Muscle of leg (tissue), 16 donors: ENCODE measurements around the gene PLD3. TPM values are rescaled to one million over a fixed set of nuclear protein-coding genes. Genes with fewer than 3 reads are reported as not detected.

Experiments used
- DNase-seq: peaks from one replicate; pipeline ENCODE4 v3.0.0; 2013
- H3K27ac ChIP-seq: one replicate; pipeline ENCODE4 v1.5.1; 2013; ENCODE audit warnings: mild to moderate bottlenecking, low read length, control low read depth
- H3K27me3 ChIP-seq: one replicate; pipeline ENCODE4 v1.6.1; 2013; ENCODE audit warnings: low read length; ENCODE audit not compliant: control insufficient read depth, insufficient read depth
- H3K36me3 ChIP-seq: one replicate; pipeline ENCODE4 v1.6.1; 2013; ENCODE audit warnings: low read length; ENCODE audit not compliant: control insufficient read depth, insufficient read depth
- H3K4me1 ChIP-seq: one replicate; pipeline ENCODE4 v1.6.1; 2013; ENCODE audit warnings: low read length; ENCODE audit not compliant: control insufficient read depth, insufficient read depth
- H3K4me3 ChIP-seq: one replicate; pipeline ENCODE4 v1.5.1; 2013; ENCODE audit warnings: low read length, control low read depth
- H3K9me3 ChIP-seq: replicated peaks from 2 replicates; pipeline ENCODE4 v1.6.1; 2013; ENCODE audit warnings: low read depth, low read length; ENCODE audit not compliant: control insufficient read depth
- WGBS: methylation state at CpG from one replicate; pipeline ENCODE4 v1.1.5; 2013; ENCODE audit warnings: missing lambda C conversion rate; ENCODE audit not compliant: insufficient coverage; 5-methylcytosine and 5-hydroxymethylcytosine counted together
- long read RNA-seq, 11 donors: transcript quantifications; one replicate each; lab custom pipeline, GENCODE V29; 2026
- polyA plus RNA-seq, 8 donors: library from polyadenylated mRNA; unstranded; fragments of 120-200 nt; gene quantifications; one replicate each; pipeline versions ENCODE4 v1.2.1 to v1.2.3, GENCODE V29; 2013; ENCODE audit warnings: inconsistent platforms in 1 of 8, low replicate concordance in 1 of 8; ENCODE audit not compliant: insufficient read length in 8 of 8, insufficient read depth in 1 of 8
- total RNA-seq: library from RNA; stranded (reverse); fragments of 120-200 nt; gene quantifications from one replicate; pipeline ENCODE4 v1.2.4, GENCODE V29; 2013

The PLD3 gene
- total RNA-seq, result 255 TPM
- 100 to 1,000 TPM; 193 to 271 (median 265) TPM for polyA plus RNA-seq
- long read RNA-seq, donor 1, transcript PLD3-213 (3 exons, 750 nt), result major isoform, 5 of 34 reads
- long read RNA-seq, donor 1, partial matches to known transcripts, result 25 of 34 reads
- long read RNA-seq, donor 1, other reads (novel, unspliced or antisense), result 0 of 34 reads
- long read RNA-seq, donor 2, partial matches to known transcripts, result 0 of 1 reads
- long read RNA-seq, donor 2, other reads (novel, unspliced or antisense), result 0 of 1 reads
- long read RNA-seq, donor 3, transcript PLD3-207 (13 exons, 2,140 nt), result major isoform, 12 of 96 reads
- long read RNA-seq, donor 3, transcript PLD3-213 (3 exons, 750 nt), result minor isoform, 10 of 96 reads
- long read RNA-seq, donor 3, partial matches to known transcripts, result 48 of 96 reads
- long read RNA-seq, donor 3, other reads (novel, unspliced or antisense), result 19 of 96 reads
- long read RNA-seq, donor 4, transcript PLD3-207 (13 exons, 2,140 nt), result major isoform, 5 of 65 reads
- long read RNA-seq, donor 4, transcript PLD3-213 (3 exons, 750 nt), result major isoform, 5 of 65 reads
- long read RNA-seq, donor 4, partial matches to known transcripts, result 45 of 65 reads
- long read RNA-seq, donor 4, other reads (novel, unspliced or antisense), result 5 of 65 reads
- long read RNA-seq, donor 5, transcript PLD3-213 (3 exons, 750 nt), result minor isoform, 19 of 265 reads
- long read RNA-seq, donor 5, transcript PLD3-207 (13 exons, 2,140 nt), result major isoform, 26 of 265 reads
- long read RNA-seq, donor 5, transcript PLD3-215 (4 exons, 694 nt), result minor isoform, 5 of 265 reads
- long read RNA-seq, donor 5, partial matches to known transcripts, result 178 of 265 reads
- long read RNA-seq, donor 5, other reads (novel, unspliced or antisense), result 28 of 265 reads
- long read RNA-seq, donor 6, transcript PLD3-207 (13 exons, 2,140 nt), result major isoform, 14 of 113 reads
- long read RNA-seq, donor 6, transcript PLD3-213 (3 exons, 750 nt), result minor isoform, 8 of 113 reads
- long read RNA-seq, donor 6, partial matches to known transcripts, result 68 of 113 reads
- long read RNA-seq, donor 6, other reads (novel, unspliced or antisense), result 21 of 113 reads
- long read RNA-seq, donor 7, transcript PLD3-215 (4 exons, 694 nt), result minor isoform, 5 of 128 reads
- long read RNA-seq, donor 7, transcript PLD3-213 (3 exons, 750 nt), result minor isoform, 10 of 128 reads
- long read RNA-seq, donor 7, transcript PLD3-207 (13 exons, 2,140 nt), result major isoform, 14 of 128 reads
- long read RNA-seq, donor 7, partial matches to known transcripts, result 80 of 128 reads
- long read RNA-seq, donor 7, other reads (novel, unspliced or antisense), result 16 of 128 reads
- long read RNA-seq, donor 8, transcript PLD3-207 (13 exons, 2,140 nt), result major isoform, 8 of 31 reads
- long read RNA-seq, donor 8, partial matches to known transcripts, result 19 of 31 reads
- long read RNA-seq, donor 8, other reads (novel, unspliced or antisense), result 0 of 31 reads
- long read RNA-seq, donor 9, transcript PLD3-213 (3 exons, 750 nt), result major isoform, 5 of 69 reads
- long read RNA-seq, donor 9, partial matches to known transcripts, result 49 of 69 reads
- long read RNA-seq, donor 9, other reads (novel, unspliced or antisense), result 6 of 69 reads
- long read RNA-seq, donor 10, transcript PLD3-213 (3 exons, 750 nt), result major isoform, 5 of 70 reads
- long read RNA-seq, donor 10, partial matches to known transcripts, result 47 of 70 reads
- long read RNA-seq, donor 10, other reads (novel, unspliced or antisense), result 11 of 70 reads
- long read RNA-seq, donor 11, transcript PLD3-207 (13 exons, 2,140 nt), result minor isoform, 8 of 114 reads
- long read RNA-seq, donor 11, transcript PLD3-213 (3 exons, 750 nt), result major isoform, 24 of 114 reads
- long read RNA-seq, donor 11, partial matches to known transcripts, result 73 of 114 reads
- long read RNA-seq, donor 11, other reads (novel, unspliced or antisense), result 0 of 114 reads

GRCh38 chr19:40348125-40348913 lies at the start of gene PLD3, which contains the start of gene C19orf47:
Gene PLD3, plus strand, starts transcription at chr19:40348695. Its CDS starts 17,789 bp downstream, at chr19:40366484.
Gene C19orf47, minus strand, starts transcription at chr19:40348397. Its CDS starts 6,540 bp downstream, at chr19:40341857.
- peak within 1 kb of the TSS; percentile 91 for H3K27ac ChIP-seq
- H3K9me3 ChIP-seq, result no peaks in the 10 kb centered on the region
- peak within 1 kb of the TSS; percentile 90 for H3K4me3 ChIP-seq
- peak; percentile 100 for DNase-seq
- peaks cover 18% of the 10 kb centered on the region for H3K4me1 ChIP-seq
- H3K36me3 ChIP-seq, result peaks cover 3% of the 10 kb centered on the region
- under 1% methylated on average over 67 of the region's 77 CpGs for WGBS
- no peaks in the 10 kb centered on the region for H3K27me3 ChIP-seq

- Histone ChIP-seq H3K4me1 (no peaks in the 10 kb centered on the region), H3K9me3 (no peaks in the 10 kb centered on the region), H3K36me3 (no peaks in the 10 kb centered on the region), H3K4me3 (no peak overlapping the region), H3K27me3 (no peaks in the 10 kb centered on the region), H3K27ac (no peak overlapping the region)
- 67% methylated on average over 1 of the region's 4 CpGs for WGBS
- DNase-seq, result no peak
Observed at GRCh38 chr19:40300668-40301067, 47.8 kb upstream of the PLD3 start.

GRCh38 chr19:40302224-40303011 lies 46.1 kb upstream of the PLD3 start:
- Histone ChIP-seq H3K27me3 (no peaks in the 10 kb centered on the region), H3K4me3 (no peak overlapping the region), H3K27ac (no peak overlapping the region), H3K9me3 (no peaks in the 10 kb centered on the region), H3K4me1 (no peaks in the 10 kb centered on the region), H3K36me3 (no peaks in the 10 kb centered on the region)
- DNase-seq, result no peak
- 90% methylated on average over 2 of the region's 6 CpGs for WGBS

- WGBS, result no CpG with 5 or more reads among the region's 2 CpGs
- Histone ChIP-seq H3K36me3 (no peaks in the 10 kb centered on the region), H3K9me3 (no peaks in the 10 kb centered on the region), H3K27ac (no peak overlapping the region), H3K4me1 (no peaks in the 10 kb centered on the region), H3K27me3 (no peaks in the 10 kb centered on the region), H3K4me3 (no peak overlapping the region)
- DNase-seq, result no peak
Observed at GRCh38 chr19:40303765-40304164, 44.7 kb upstream of the PLD3 start.

GRCh38 chr19:40304306-40304705 lies 44.2 kb upstream of the PLD3 start:
- H3K4me3 ChIP-seq, result no peak overlapping the region
- no peaks in the 10 kb centered on the region for H3K36me3 ChIP-seq
- no peaks in the 10 kb centered on the region for H3K27me3 ChIP-seq
- no peaks in the 10 kb centered on the region for H3K9me3 ChIP-seq
- H3K27ac ChIP-seq, result no peak overlapping the region
- H3K4me1 ChIP-seq, result no peaks in the 10 kb centered on the region
- DNase-seq, result peak; percentile 57
- WGBS, result 33% methylated on average over 3 of the region's 4 CpGs

- Histone ChIP-seq H3K4me3 (no peak overlapping the region), H3K27me3 (no peaks in the 10 kb centered on the region), H3K36me3 (no peaks in the 10 kb centered on the region), H3K27ac (no peak overlapping the region), H3K4me1 (no peaks in the 10 kb centered on the region), H3K9me3 (no peaks in the 10 kb centered on the region)
- peak; percentile 93 for DNase-seq
- 40% methylated on average over 1 of the region's 5 CpGs for WGBS
Observed at GRCh38 chr19:40305403-40305802, 43.1 kb upstream of the PLD3 start.

GRCh38 chr19:40309666-40310065 lies 38.8 kb upstream of the PLD3 start:
- Histone ChIP-seq H3K27ac (no peak overlapping the region), H3K9me3 (no peaks in the 10 kb centered on the region), H3K4me3 (no peak overlapping the region), H3K4me1 (no peaks in the 10 kb centered on the region), H3K36me3 (no peaks in the 10 kb centered on the region), H3K27me3 (no peaks in the 10 kb centered on the region)
- WGBS, result no CpG with 5 or more reads among the region's 1 CpG
- no peak for DNase-seq

GRCh38 chr19:40312533-40312932 lies 36.0 kb upstream of the PLD3 start:
- H3K27ac ChIP-seq, result no peak overlapping the region
- no CpG with 5 or more reads among the region's 2 CpGs for WGBS
- H3K27me3 ChIP-seq, result no peaks in the 10 kb centered on the region
- no peaks in the 10 kb centered on the region for H3K4me1 ChIP-seq
- H3K36me3 ChIP-seq, result peaks cover 8% of the 10 kb centered on the region
- DNase-seq, result no peak
- H3K9me3 ChIP-seq, result no peaks in the 10 kb centered on the region
- H3K4me3 ChIP-seq, result no peak overlapping the region
